ENCODE measurements around the gene EFNA1.
A peak's percentile ranks its signal among the peaks of the same experiment; 100 is the strongest.

Gene EFNA1

DNA sequence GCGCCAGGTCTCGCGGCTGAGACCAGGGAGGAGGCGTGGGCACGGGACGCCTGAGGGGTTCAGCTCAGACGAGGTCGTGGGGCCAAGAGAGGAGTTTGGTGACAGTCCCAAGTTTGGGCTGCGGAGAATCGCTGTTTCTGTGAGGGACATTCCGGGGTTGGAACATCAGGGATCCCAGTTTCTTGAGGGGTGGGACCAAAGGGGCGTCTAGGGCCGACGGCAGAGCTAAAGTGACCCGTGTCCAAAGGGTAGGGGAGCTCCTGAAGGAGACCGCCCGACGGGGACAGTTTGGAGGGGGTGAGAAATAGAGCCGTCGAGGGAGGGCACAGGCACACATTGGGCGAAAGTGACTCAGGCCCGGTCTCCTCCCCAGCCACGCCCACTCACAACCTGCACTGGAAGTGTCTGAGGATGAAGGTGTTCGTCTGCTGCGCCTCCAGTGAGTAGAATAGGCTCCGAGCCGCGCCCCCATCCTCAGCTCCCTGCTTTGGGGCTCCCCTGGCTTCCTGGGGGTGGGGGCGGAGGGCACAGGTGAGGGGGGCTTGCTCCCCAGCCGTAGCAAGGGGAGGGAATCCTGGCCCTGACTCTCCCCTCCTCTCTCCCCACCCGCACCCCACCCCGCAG is 42.1 kb upstream of the EFNA1 start:
- peak; percentile 57 for ATAC-seq
- Mint-ChIP-seq H3K4me1 (peaks cover 35% of the 10 kb centered on the region), H3K4me3 (peak overlapping the region; percentile 91), H3K27me3 (peaks cover 33% of the 10 kb centered on the region), H3K9me3 (no peaks in the 10 kb centered on the region), H3K27ac (peak overlapping the region; percentile 96), H3K36me3 (ENCODE audit: low read depth) (no peaks in the 10 kb centered on the region)
- peak; percentile 79 for DNase-seq

DNA sequence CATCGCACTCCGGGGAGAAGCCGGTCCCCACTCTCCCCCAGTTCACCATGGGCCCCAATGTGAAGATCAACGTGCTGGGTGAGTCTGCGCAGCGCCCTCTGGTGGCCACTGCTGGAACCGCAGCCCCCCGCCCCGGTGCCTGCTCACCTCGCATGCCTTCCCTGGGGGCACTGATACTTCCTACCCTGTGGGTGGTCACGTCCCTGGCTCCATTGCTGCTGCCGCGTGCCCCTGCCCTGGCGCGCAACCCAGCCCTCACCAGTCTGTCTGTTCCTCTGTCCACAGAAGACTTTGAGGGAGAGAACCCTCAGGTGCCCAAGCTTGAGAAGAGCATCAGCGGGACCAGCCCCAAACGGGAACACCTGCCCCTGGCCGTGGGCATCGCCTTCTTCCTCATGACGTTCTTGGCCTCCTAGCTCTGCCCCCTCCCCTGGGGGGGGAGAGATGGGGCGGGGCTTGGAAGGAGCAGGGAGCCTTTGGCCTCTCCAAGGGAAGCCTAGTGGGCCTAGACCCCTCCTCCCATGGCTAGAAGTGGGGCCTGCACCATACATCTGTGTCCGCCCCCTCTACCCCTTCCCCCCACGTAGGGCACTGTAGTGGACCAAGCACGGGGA is 41.4 kb upstream of the EFNA1 start:
- H3K9me3 Mint-ChIP-seq: no peaks in the 10 kb centered on the region
- H3K27me3 Mint-ChIP-seq: peaks cover 29% of the 10 kb centered on the region
- peaks cover 34% of the 10 kb centered on the region for H3K4me1 Mint-ChIP-seq
- DNase-seq (peak; percentile 89), ATAC-seq (peak; percentile 7)
- H3K36me3 Mint-ChIP-seq (ENCODE audit: low read depth): no peaks in the 10 kb centered on the region
- H3K27ac Mint-ChIP-seq: no peak overlapping the region
- H3K4me3 Mint-ChIP-seq: peak overlapping the region; percentile 91

DNA sequence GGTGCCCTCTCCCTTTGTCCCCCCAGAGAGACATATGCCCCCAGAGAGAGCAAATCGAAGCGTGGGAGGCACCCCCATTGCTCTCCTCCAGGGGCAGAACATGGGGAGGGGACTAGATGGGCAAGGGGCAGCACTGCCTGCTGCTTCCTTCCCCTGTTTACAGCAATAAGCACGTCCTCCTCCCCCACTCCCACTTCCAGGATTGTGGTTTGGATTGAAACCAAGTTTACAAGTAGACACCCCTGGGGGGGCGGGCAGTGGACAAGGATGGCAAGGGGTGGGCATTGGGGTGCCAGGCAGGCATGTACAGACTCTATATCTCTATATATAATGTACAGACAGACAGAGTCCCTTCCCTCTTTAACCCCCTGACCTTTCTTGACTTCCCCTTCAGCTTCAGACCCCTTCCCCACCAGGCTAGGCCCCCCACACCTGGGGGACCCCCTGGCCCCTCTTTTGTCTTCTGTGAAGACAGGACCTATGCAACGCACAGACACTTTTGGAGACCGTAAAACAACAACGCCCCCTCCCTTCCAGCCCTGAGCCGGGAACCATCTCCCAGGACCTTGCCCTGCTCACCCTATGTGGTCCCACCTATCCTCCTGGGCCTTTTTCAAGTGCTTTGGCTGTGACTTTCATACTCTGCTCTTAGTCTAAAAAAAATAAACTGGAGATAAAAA is 40.7 kb upstream of the EFNA1 start:
- Mint-ChIP-seq H3K4me3 (no peak overlapping the region), H3K4me1 (peaks cover 31% of the 10 kb centered on the region), H3K27me3 (peaks cover 23% of the 10 kb centered on the region), H3K36me3 (ENCODE audit: low read depth) (no peaks in the 10 kb centered on the region), H3K9me3 (no peaks in the 10 kb centered on the region), H3K27ac (no peak overlapping the region)
- no peak for ATAC-seq
- DNase-seq: no peak

DNA sequence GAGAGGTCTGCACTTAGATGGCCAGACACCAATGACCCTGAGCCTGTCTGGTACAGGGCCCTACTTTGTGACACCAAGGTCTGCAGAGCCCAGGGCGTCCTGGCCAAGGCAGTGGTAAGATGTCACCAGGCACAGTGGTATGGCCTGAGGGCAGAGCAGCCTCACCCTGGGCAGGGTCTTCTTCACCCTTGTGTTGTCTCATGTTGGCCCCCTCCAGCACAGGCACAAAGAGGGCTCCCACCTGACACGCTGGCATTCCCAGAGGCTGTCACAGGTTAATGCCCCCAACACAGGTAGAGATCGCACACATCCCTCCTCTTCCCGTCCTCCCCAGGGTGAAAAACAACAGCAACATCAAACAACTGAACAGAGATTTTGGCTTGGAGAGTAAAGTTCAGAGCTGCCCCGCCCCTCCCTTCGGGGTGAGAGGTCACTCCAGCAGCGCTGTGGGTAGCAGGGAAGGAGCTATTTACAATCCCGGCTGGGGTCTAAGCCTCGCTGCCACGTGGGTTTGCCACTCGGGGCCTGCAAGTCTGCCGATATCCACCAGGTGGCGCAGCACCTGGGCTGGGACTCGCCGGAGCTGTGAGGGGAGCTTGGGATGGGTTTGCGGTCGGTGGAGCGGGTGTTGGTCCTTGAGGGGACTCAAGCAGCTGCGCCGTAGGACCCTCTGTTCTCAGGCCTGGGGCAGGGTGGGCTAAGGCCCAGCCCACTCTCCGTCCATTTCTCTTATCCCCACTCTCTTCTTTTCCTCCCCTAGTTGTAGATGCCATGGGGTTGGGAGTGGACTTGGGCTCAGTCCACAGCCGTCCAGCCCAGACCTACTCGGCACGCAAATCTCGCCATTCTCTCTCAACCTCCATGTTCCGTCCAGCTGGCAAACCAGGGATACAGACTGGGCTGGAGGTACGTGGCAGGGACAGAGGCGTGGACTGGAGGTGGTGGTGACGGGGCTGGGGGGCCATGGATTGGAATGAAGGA is 36.3 kb upstream of the EFNA1 start:
- peak overlapping the region; percentile 4 for H3K4me3 Mint-ChIP-seq
- H3K9me3 Mint-ChIP-seq: no peaks in the 10 kb centered on the region
- H3K27me3 Mint-ChIP-seq: peaks cover 6% of the 10 kb centered on the region
- peak overlapping the region; percentile 5 for H3K27ac Mint-ChIP-seq
- peak; percentile 89 for DNase-seq
- H3K36me3 Mint-ChIP-seq (ENCODE audit: low read depth): no peaks in the 10 kb centered on the region
- peak; percentile 78 for ATAC-seq
- peaks cover 6% of the 10 kb centered on the region for H3K4me1 Mint-ChIP-seq

DNA sequence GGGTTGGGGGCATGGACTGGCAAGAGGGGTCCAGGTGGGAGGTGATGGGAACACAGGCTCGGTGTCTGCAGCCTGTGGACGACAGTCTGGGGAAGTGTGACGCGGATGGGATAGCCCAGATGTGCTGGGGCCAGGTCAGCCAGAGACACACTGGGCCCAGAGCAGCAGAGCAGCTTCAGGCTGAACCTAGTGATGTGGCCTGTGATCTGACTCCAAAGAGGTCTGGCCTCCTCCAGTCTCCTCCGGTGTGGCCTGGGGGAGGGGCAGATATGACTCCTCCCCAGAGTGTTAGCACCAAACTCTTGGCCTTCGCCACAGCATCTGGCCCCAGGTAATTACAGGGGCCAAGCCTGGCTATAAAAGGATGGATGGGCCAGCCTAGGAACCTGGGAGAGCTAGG is 35.5 kb upstream of the EFNA1 start:
- ATAC-seq (no peak), DNase-seq (no peak)
- Mint-ChIP-seq H3K27ac (no peak overlapping the region), H3K27me3 (peaks cover 6% of the 10 kb centered on the region), H3K4me3 (no peak overlapping the region), H3K9me3 (no peaks in the 10 kb centered on the region), H3K4me1 (peaks cover 5% of the 10 kb centered on the region), H3K36me3 (ENCODE audit: low read depth) (no peaks in the 10 kb centered on the region)

DNA sequence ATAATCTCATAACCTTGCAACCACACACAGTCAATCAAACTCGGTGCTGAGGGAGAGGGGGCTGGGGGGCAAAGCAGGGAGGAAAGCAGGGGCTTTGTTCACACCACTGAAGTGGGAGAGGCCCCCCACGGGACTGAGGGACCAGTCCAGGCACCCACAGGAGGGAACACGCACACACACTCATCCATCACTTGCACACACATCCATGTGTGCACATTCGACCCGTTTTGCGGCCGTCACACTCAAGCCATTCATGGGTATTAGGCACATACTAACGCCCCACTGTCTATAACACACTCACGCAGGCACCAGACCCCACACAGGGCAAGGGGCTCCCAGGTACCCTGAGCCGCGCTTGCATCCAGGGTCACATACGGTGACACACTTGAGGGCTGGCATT is 35.0 kb upstream of the EFNA1 start:
- no peaks in the 10 kb centered on the region for H3K9me3 Mint-ChIP-seq
- H3K36me3 Mint-ChIP-seq (ENCODE audit: low read depth): no peaks in the 10 kb centered on the region
- ATAC-seq: no peak
- no peak overlapping the region for H3K27ac Mint-ChIP-seq
- H3K4me1 Mint-ChIP-seq: peaks cover 5% of the 10 kb centered on the region
- no peak overlapping the region for H3K4me3 Mint-ChIP-seq
- H3K27me3 Mint-ChIP-seq: peaks cover 6% of the 10 kb centered on the region
- no peak for DNase-seq

DNA sequence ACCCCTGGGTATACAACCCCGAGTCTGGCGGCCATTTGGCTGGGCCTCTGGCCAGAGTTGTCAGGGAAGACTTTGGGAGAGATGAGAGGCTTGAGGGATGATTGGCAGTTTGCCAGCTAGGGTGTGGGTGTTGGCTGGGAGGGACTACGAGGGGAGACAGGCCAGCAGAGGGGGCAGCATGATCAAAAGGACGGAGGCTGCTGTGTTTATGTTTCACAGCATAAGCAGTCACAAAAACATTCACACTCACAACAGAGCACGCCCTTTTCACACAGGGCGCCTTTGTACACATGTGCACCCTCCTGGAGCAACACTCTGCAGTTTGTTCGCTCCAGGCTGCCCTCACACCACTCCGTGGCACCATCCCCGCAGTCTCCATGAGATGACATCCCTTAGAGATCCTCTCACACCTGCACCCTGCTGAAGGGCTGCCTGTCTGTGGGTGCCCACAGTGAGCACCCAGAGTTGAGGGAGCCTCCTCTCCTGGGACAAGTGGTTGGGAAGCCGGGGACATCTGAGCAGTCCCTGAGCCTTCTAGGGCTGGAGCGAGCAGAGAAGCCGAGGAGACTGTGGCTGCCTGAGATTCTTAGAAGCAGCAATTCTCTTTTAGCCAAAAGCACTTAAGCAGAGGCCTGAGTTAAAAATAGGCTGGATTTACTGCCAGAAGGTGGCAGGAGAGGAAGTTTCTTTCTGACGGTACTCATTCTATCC is 33.6 kb upstream of the EFNA1 start:
- Mint-ChIP-seq H3K27me3 (peaks cover 6% of the 10 kb centered on the region), H3K36me3 (ENCODE audit: low read depth) (no peaks in the 10 kb centered on the region), H3K4me1 (peaks cover 5% of the 10 kb centered on the region), H3K27ac (no peak overlapping the region), H3K4me3 (no peak overlapping the region), H3K9me3 (no peaks in the 10 kb centered on the region)
- ATAC-seq: peak; percentile 17
- no peak for DNase-seq

DNA sequence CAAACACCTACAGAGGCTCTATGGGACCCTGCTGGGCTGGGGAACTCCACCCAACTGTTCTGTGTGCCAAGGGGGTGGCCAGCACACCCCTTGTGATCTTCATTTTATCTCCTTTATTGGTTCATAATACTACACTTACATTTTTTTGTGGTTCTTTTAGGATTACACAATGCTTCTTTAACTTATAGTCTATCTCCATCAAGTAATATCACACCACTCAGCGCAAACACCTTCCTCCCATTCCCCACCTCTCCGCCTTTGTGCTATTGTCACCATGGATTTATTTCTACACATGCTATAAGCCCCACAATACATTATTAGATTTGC is 33.1 kb upstream of the EFNA1 start:
- Mint-ChIP-seq H3K36me3 (ENCODE audit: low read depth) (no peaks in the 10 kb centered on the region), H3K27me3 (peaks cover 6% of the 10 kb centered on the region), H3K9me3 (no peaks in the 10 kb centered on the region), H3K4me3 (no peak overlapping the region), H3K4me1 (peaks cover 5% of the 10 kb centered on the region), H3K27ac (no peak overlapping the region)
- DNase-seq (no peak), ATAC-seq (peak; percentile 50)

DNA sequence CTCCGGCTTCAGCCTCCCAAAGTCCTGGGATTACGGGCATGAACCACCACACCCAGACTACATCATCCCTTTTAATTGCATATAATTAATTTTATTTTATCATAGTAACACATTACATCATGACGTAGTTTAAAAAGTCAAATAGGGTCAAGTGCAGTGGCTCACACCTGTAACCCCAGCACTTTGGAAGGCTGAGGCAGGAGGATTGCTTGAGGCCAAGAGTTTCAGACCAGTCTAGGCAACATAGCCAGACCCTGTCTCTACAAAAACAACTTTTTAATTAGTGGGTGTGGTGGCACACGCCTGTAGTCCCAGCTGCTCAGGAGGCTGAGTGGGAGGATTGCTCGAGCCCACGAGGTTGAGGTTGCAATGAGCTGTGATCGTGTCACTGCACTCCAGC is 28.3 kb upstream of the EFNA1 start:
- no peaks in the 10 kb centered on the region for H3K4me1 Mint-ChIP-seq
- peaks cover 6% of the 10 kb centered on the region for H3K27me3 Mint-ChIP-seq
- no peak overlapping the region for H3K4me3 Mint-ChIP-seq
- no peaks in the 10 kb centered on the region for H3K9me3 Mint-ChIP-seq
- DNase-seq (no peak), ATAC-seq (no peak)
- H3K36me3 Mint-ChIP-seq (ENCODE audit: low read depth): no peaks in the 10 kb centered on the region
- H3K27ac Mint-ChIP-seq: no peak overlapping the region

DNA sequence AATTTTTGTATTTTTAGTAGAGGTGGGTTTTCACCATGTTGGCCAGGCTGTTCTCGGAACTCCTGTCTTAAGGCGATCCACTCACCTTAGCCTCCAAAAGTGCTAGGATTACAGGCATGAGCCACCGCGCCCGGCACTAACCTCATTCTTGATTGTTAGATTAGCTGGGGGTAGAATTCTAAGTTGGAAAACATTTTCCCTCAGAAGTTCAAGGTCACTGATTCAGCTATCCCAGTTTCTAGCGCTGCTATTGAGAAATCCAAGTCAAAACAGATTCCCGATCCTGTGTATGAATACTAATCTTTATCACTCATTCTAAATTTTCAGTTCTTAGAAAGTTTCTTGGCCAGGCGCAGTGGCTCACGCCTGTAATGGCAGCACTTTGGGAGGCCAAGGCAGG is 24.4 kb upstream of the EFNA1 start:
- H3K4me3 Mint-ChIP-seq: no peak overlapping the region
- no peaks in the 10 kb centered on the region for H3K27me3 Mint-ChIP-seq
- no peaks in the 10 kb centered on the region for H3K9me3 Mint-ChIP-seq
- DNase-seq: no peak
- ATAC-seq: no peak
- H3K27ac Mint-ChIP-seq: no peak overlapping the region
- no peaks in the 10 kb centered on the region for H3K4me1 Mint-ChIP-seq
- no peaks in the 10 kb centered on the region for H3K36me3 Mint-ChIP-seq (ENCODE audit: low read depth)

DNA sequence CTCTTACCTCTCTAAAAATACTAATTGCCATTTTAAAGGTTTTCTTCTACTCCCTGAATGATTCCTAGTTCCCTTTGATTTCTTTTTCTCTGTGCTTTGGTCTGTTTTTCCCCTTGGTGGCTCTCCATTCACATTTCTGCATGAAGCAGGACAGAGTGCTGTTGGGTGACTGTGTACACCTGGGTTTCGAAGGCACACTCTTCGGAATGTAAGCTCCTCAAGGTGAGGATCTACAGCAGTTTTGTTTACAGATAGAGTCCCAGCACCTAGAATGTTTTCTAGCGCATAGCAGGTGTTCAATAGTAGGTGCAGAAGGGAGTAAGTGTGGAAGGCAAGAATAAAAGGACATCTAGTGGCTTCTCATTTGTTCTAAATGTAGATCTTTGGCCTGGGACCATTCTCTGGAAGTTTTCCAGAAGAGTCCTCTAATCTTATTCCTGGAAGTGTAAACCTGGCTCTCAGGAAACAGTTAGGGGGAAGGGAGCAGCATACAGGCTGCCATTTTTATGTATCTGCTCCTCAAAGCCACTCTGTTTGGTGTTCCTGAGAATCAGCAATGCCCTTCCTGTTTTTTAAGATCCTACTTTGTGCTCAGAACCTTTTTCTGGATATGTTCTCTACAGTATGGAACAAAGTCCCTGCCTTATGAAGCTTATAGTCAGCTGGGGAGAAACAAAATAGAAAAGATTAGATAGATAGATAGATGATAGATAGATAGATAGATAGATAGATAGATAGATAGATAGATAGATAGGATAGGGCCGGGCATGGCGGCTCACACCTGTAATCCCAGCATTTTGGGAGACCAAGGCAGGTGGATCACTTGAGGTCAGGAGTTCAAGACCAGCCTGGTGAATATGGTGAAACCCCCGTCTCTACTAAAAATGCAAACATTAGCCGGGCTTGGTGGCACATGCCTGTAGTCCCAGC is 22.8 kb upstream of the EFNA1 start:
- no peaks in the 10 kb centered on the region for H3K9me3 Mint-ChIP-seq

DNA sequence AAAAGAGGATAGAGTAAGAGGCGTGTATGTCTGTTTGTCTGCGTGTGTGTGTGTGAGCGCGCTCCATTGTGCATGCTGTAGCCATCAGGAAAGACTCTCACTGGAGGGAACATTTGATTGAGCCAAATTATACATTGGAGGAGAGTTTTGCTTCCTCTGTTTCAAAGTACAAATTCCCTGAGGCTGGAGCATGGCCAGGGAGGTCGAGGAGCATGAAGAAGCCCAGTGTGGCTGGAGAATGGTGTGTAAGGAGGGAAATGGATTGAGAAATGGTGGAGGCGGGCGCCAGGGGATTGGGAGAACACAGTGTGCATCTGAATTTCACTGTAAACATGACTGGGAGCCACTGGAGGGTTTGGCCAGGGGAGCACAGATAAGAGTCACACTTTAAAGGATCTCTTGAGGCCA is 22.1 kb upstream of the EFNA1 start:
- ATAC-seq: no peak
- no peak overlapping the region for H3K4me3 Mint-ChIP-seq
- no peaks in the 10 kb centered on the region for H3K36me3 Mint-ChIP-seq (ENCODE audit: low read depth)
- no peak for DNase-seq
- H3K27ac Mint-ChIP-seq: no peak overlapping the region
- H3K27me3 Mint-ChIP-seq: no peaks in the 10 kb centered on the region
- no peaks in the 10 kb centered on the region for H3K4me1 Mint-ChIP-seq
- no peaks in the 10 kb centered on the region for H3K9me3 Mint-ChIP-seq

More for the DNA sequence above, 22.8 kb upstream of the EFNA1 start:
- Mint-ChIP-seq H3K4me3 (no peak overlapping the region), H3K27me3 (no peaks in the 10 kb centered on the region), H3K27ac (no peak overlapping the region), H3K4me1 (no peaks in the 10 kb centered on the region), H3K36me3 (ENCODE audit: low read depth) (no peaks in the 10 kb centered on the region)
- DNase-seq (no peak), ATAC-seq (no peak)

DNA sequence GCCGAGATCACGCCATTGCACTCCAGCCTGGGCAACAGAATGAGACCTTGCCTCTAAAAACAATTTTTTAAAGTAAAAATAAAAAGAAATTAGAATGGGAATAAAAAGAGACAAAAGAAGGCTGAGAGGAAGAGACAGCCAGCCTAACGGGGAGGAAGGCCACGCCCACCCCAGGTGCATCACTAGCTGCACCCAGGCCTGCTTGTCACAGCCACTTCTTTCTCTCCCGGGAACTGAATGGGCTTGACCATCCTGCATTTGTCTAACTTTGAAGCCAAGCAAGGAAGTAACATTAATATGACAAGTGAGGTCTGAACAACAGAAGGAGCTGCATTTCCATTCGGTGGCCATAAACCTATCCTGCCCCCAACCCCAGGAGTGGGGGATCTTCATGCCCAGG is 20.8 kb upstream of the EFNA1 start:
- DNase-seq (no peak), ATAC-seq (no peak)
- peaks cover 2% of the 10 kb centered on the region for H3K27me3 Mint-ChIP-seq
- H3K4me1 Mint-ChIP-seq: no peaks in the 10 kb centered on the region
- no peak overlapping the region for H3K27ac Mint-ChIP-seq
- no peak overlapping the region for H3K4me3 Mint-ChIP-seq
- no peaks in the 10 kb centered on the region for H3K36me3 Mint-ChIP-seq (ENCODE audit: low read depth)
- H3K9me3 Mint-ChIP-seq: no peaks in the 10 kb centered on the region

Measured in activated naive CD8-positive, alpha-beta T cell treated with anti-CD3 and anti-CD28 coated beads, Interleukin-2, amount 50 U/mL, for 24 hours (primary cell).